A673 (cell line): ENCODE measurements around the gene EPB41L3. TPM values are rescaled to one million over a fixed set of nuclear protein-coding genes. Genes with fewer than 3 reads are reported as not detected.

Experiments used
- BruUV-seq: library from RNA; stranded (reverse); fragments of 400-500 nt; replicated peaks from 2 replicates; lab custom pipeline; 2021; lab: Mats Ljungman, UMichigan
- CTCF ChIA-PET: fragments of 300-600 bp; sonication (Branson Sonifier 250); formaldehyde crosslinking; loops from one replicate; lab custom pipeline; 2022; ENCODE audit warnings: antibody characterized with exemption; lab: Charles Lee
- POLR2A ChIA-PET: fragments of 300-600 bp; sonication (Branson Sonifier 250); formaldehyde crosslinking; loops from one replicate; lab custom pipeline; 2022; ENCODE audit warnings: antibody characterized with exemption; ENCODE audit not compliant: low non-redundant PET; lab: Charles Lee
- DNase-seq: peaks from one replicate; pipeline ENCODE4 v3.0.0-alpha.2; 2015; ENCODE audit warnings: low spot score
- H3K27ac ChIP-seq: fragments of 200-600 bp; sonication (generic); 2 replicates; pipeline ENCODE4 v1.5.1; 2016; ENCODE audit warnings: mixed run types, low read depth, mild to moderate bottlenecking, mixed read lengths, antibody characterized with exemption, low read length; ENCODE audit not compliant: poor library complexity, severe bottlenecking
- H3K27me3 ChIP-seq: fragments of 200-600 bp; sonication (generic); replicated peaks from 2 replicates; pipeline ENCODE4 v1.6.1; 2017; ENCODE audit warnings: mixed run types, low read depth, mild to moderate bottlenecking, mixed read lengths, antibody characterized with exemption, low read length; ENCODE audit not compliant: insufficient read depth, poor library complexity
- H3K36me3 ChIP-seq: fragments of 200-600 bp; sonication (generic); 2 replicates; pipeline ENCODE4 v1.6.1; 2016; ENCODE audit warnings: mixed run types, mild to moderate bottlenecking, mixed read lengths, antibody characterized with exemption, low read length; ENCODE audit not compliant: insufficient read depth, poor library complexity, severe bottlenecking
- H3K4me1 ChIP-seq: fragments of 200-600 bp; sonication (generic); 2 replicates; pipeline ENCODE4 v1.6.1; 2017; ENCODE audit warnings: mixed run types, mild to moderate bottlenecking, mixed read lengths, antibody characterized with exemption, low read length; ENCODE audit not compliant: insufficient read depth, poor library complexity, severe bottlenecking
- H3K4me3 ChIP-seq: fragments of 200-600 bp; sonication (generic); 2 replicates; pipeline ENCODE4 v1.5.1; 2016; ENCODE audit warnings: low read depth, mixed run types, mild to moderate bottlenecking, mixed read lengths, low read length; ENCODE audit not compliant: poor library complexity, severe bottlenecking
- H3K9me3 ChIP-seq: fragments of 200-600 bp; sonication (generic); 2 replicates; pipeline ENCODE4 v1.6.1; 2016; ENCODE audit warnings: mixed run types, low read depth, mild to moderate bottlenecking, mixed read lengths, antibody characterized with exemption, low read length; ENCODE audit not compliant: poor library complexity, severe bottlenecking
- EZH2 ChIP-seq: fragments of 200-600 bp; sonication (generic); IDR thresholded peaks from 2 replicates; pipeline ENCODE4 v1.6.1; 2017; ENCODE audit warnings: borderline replicate concordance, low read depth, mild to moderate bottlenecking, mixed read lengths, antibody characterized with exemption, low read length; ENCODE audit not compliant: poor library complexity, severe bottlenecking
- intact Hi-C: fragments of 100-400 bp; cut with micrococcal nuclease; formaldehyde crosslinking; loops from one replicate; pipeline ENCODE4 v1.10.0; 2022; ENCODE audit not compliant: unreplicated experiment
- total RNA-seq: library from RNA; stranded (reverse); gene quantifications from 2 replicates; pipeline ENCODE4 v1.2.3, GENCODE V29; 2021
- TF ChIP-seq, protein P1 (sequence below): fragments of 300-800, 200-600 bp; sonication (generic); conservative IDR thresholded peaks from 2 replicates; pipeline ENCODE4 v1.5.1; 2017; ENCODE audit warnings: low read depth, mild to moderate bottlenecking, antibody characterized with exemption, low read length, moderate library complexity, mixed read lengths

The EPB41L3 gene
- total RNA-seq, 1 experiment from 2014 or later: 0.86 TPM

DNA sequence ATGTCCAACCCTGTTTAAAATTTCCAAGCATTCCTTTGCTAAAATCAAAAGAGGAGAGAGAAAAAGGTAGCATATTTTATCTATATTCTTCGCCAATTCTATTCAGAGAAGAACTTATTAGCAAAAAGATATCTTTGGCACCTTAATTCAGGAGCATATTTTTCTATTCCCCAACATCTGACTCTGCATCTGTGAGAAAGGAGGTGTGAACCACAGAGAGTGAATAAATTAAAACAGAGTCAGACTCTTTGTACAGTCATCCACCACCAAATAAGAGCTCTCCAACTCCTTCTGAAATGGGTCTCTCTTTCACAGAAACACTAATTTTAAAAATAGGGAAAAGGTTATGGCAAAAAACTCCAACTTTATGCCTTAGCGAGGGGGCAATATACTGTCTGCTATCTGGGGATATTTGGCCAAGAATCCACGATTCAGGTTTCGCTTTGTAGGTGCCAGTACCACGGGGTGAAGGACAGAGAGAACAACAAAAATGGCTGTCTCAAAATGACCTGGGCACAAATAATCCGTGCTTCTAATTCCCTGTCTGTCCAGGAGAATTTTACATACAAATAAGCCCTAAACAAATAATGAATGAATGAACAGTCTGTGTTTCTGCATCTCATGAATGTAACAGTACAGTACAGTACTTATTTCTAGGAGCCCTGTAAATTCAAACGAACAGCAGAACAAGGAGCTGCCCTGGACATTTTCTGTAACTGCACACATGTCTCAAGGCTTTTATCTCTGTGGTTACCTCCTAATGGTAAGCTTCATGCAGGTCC, 43.4 kb downstream of the EPB41L3 start:
- no peaks in the 10 kb centered on the region for H3K9me3 ChIP-seq
- no TSS peak for BruUV-seq
- no peak overlapping the region for H3K27ac ChIP-seq
- no peaks in the 10 kb centered on the region for H3K4me1 ChIP-seq
- H3K27me3 ChIP-seq: peaks cover 33% of the 10 kb centered on the region
- TF ChIP-seq EZH2: no peak
- TF ChIP-seq, protein P1, sequence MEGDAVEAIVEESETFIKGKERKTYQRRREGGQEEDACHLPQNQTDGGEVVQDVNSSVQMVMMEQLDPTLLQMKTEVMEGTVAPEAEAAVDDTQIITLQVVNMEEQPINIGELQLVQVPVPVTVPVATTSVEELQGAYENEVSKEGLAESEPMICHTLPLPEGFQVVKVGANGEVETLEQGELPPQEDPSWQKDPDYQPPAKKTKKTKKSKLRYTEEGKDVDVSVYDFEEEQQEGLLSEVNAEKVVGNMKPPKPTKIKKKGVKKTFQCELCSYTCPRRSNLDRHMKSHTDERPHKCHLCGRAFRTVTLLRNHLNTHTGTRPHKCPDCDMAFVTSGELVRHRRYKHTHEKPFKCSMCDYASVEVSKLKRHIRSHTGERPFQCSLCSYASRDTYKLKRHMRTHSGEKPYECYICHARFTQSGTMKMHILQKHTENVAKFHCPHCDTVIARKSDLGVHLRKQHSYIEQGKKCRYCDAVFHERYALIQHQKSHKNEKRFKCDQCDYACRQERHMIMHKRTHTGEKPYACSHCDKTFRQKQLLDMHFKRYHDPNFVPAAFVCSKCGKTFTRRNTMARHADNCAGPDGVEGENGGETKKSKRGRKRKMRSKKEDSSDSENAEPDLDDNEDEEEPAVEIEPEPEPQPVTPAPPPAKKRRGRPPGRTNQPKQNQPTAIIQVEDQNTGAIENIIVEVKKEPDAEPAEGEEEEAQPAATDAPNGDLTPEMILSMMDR: no peak
- CTCF ChIA-PET: no interaction called here
- DNase-seq: no peak
- H3K36me3 ChIP-seq: no peaks in the 10 kb centered on the region
- intact Hi-C loops: no loop called here
- H3K4me3 ChIP-seq: no peak overlapping the region
- POLR2A ChIA-PET: no interaction called here

DNA sequence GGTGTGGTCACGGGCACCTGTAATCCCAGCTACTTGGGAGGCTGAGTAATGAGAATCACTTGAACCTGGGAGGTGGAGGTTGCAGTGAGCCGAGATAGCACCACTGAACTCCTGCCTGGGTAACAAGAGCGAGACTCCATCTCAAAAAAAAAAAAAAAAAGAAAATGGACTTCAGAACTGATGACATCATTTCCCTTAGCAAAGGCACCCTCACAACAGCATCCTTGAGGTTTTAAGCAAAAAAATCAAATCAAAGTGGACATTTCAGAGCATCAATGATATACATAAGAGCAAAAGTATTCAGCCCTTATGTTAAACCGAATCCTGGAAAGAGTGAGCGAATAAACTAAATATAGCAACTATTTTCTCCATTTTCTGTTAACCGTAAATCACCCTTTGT, 45.3 kb downstream of the EPB41L3 start:
- intact Hi-C loops: no loop called here
- H3K9me3 ChIP-seq: no peaks in the 10 kb centered on the region
- no peak overlapping the region for H3K4me3 ChIP-seq
- ChIA-PET CTCF (no interaction called here), POLR2A (no interaction called here)
- H3K36me3 ChIP-seq: no peaks in the 10 kb centered on the region
- DNase-seq: no peak
- peaks cover 28% of the 10 kb centered on the region for H3K27me3 ChIP-seq
- H3K27ac ChIP-seq: no peak overlapping the region
- no TSS peak for BruUV-seq
- no peaks in the 10 kb centered on the region for H3K4me1 ChIP-seq
- TF ChIP-seq EZH2: no peak
- TF ChIP-seq, protein P1: no peak

DNA sequence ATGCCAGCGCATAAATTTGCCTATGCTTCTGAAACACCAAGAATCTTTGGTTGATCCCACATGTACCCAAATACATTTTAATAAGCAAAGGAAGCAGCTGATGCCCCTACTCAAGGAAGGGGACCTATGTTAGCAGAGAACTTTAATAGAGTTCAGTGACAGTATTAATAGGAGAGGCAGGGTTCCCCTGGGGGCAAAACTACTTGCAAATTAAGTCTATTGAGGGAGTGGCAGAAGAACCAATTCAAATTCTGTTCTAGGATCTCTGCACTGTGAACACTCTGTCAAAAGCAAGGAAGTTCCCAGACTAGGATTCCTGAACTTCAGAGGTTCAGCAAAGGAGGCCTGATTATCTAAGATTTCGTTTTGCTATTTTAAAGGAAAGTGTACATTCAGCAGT, 47.5 kb downstream of the EPB41L3 start:
- POLR2A ChIA-PET: no interaction called here
- intact Hi-C loops: no loop called here

More for the DNA sequence above, 47.5 kb downstream of the EPB41L3 start:
- H3K9me3 ChIP-seq: no peaks in the 10 kb centered on the region
- H3K27me3 ChIP-seq: peaks cover 16% of the 10 kb centered on the region
- no peak overlapping the region for H3K4me3 ChIP-seq
- DNase-seq: no peak
- no peaks in the 10 kb centered on the region for H3K36me3 ChIP-seq
- no peaks in the 10 kb centered on the region for H3K4me1 ChIP-seq
- H3K27ac ChIP-seq: no peak overlapping the region
- BruUV-seq: no TSS peak
- CTCF ChIA-PET: no interaction called here
- TF ChIP-seq EZH2: no peak
- TF ChIP-seq, protein P1: no peak
